ENCODE measurements around the gene RAB13. TPM values are rescaled to one million over a fixed set of nuclear protein-coding genes. Genes with fewer than 3 reads are reported as not detected.

RAB13 gene
- total RNA-seq, 1 experiment from 2014 or later, result 8.0 TPM

- no peak for DNase-seq (ENCODE audit: low spot score)
Observed at GRCh38 chr1:153957744-153958110, 28.4 kb downstream of the RAB13 start.

DNA sequence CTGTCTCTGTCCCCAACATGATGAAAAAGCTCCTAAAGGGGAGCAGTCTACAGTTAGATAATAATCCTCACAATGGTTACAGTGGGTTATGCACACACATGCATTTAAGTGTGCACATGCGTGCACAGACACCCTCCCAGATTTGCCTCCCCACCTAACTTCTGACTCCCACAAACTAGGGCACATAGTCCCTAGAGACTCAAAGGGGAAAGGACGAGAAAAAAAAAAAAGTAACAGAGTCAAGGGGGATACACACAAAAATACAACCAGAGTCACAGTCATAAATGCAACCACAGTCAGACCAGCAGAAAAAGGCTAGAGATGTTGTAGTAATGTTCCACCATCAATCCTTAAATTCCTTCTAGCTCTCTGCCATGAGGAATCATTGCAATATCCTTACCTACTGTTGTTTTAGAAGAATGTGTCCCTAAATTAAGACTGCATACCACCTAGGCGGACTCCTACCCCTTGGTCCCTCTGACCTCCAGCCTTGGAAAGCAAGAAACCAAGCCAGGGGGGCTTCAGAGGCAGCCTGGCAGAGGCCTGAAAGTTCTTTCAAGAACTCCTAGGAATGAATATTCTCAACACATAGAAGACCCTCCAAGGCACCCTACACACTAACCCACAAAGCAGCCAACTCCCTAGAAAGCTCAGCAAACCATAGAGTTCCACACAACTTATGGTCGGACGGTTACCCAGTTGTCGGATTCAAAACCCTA is 29.0 kb downstream of the RAB13 start:
- no peak for DNase-seq (ENCODE audit: low spot score)

DNA sequence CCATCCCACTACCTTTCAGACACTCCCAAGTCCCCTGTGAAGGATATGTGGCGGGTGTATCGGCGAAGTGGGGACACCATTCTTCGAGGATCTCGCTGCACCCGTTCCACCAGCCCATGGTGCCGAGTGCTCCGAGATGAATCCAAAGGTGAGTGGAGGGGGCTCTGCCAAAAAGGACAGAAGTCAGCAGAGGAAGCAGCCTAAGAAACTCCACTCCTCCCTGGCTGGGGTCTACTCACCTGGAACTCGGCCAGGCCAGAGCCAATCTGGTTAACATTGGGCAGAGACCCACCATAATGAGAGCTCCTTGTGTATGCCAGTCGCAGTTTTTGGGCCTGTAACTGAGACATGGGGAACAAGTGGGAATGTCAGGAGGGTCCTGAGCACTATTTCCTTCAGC is 31.3 kb downstream of the RAB13 start:
- DNase-seq (ENCODE audit: low spot score), result no peak

- DNase-seq (ENCODE audit: low spot score), result no peak
Observed at GRCh38 chr1:153953859-153954365, 32.2 kb downstream of the RAB13 start.

GRCh38 chr1:153951801-153952200 is 34.3 kb downstream of the RAB13 start:
- no peak for DNase-seq (ENCODE audit: low spot score)

DNA sequence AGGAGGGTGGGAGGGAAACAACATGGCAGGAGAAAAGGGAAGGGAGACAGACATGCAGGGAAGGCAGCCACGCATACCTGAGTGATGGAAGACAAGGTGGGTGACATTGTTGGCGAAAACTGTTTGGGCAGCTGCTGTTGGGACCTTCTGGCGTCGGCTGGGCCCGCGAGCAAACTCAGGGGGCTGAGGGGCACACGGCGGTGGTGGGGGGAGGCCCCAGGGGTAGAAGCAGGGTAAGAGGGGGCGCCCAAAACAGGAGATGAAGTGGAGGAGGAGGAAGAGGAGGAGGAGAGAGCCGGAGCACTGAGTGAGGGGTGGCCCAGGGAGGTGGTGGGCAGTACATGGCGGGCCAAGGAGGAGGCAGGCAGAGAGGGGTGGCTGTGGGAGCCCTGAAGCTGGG is 35.0 kb downstream of the RAB13 start:
- no peak for DNase-seq (ENCODE audit: low spot score)

- peak; percentile 85 for DNase-seq (ENCODE audit: low spot score)
Observed at GRCh38 chr1:153946622-153947241, 39.4 kb downstream of the RAB13 start, which contains the start of gene DENND4B. Gene DENND4B, minus strand, starts transcription at chr1:153946718. Its CDS starts 2,344 bp downstream, at chr1:153944374.

DNA sequence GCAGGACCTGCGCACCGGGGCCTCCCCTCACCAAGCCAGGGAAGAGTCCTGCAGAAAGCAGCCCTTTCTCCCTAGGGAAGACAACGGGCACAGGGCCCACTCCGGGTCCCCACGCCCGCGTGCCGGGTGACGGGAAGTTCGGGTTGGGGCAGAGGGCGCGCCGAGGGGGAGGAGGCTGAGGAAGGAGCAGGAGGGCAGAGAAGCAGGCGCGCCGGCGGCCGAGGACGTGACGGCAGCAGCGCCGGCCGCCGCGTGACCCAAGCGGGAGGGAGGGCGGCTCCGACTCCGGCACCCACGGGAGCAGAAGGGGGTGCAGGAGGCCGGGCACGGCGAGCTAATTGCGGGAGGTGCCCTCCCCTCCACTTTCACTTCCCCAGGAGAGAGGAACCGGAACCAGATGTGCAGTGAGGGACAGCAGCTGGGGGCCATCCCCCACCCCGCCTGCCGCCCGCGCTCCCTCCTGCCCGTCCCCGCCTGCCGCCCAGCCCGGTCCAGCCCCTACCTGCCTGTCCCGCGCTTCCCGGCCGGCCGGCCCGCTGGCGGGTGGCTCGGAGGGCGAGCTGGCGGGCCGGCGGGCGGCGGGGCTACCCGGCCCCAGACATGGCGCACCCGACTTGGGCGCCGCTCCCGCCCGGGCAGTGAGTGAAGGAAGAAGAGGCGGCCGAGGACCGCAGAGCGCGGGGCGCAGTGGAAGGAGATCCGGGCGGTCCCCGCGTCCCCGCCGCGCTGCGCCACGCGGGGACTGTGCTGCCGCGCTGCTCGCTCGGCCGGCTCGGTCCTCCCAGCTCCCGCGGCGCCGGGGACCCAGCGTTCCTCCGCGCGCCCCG is 40.1 kb downstream of the RAB13 start:
- peak; percentile 65 for DNase-seq (ENCODE audit: low spot score)

DNA sequence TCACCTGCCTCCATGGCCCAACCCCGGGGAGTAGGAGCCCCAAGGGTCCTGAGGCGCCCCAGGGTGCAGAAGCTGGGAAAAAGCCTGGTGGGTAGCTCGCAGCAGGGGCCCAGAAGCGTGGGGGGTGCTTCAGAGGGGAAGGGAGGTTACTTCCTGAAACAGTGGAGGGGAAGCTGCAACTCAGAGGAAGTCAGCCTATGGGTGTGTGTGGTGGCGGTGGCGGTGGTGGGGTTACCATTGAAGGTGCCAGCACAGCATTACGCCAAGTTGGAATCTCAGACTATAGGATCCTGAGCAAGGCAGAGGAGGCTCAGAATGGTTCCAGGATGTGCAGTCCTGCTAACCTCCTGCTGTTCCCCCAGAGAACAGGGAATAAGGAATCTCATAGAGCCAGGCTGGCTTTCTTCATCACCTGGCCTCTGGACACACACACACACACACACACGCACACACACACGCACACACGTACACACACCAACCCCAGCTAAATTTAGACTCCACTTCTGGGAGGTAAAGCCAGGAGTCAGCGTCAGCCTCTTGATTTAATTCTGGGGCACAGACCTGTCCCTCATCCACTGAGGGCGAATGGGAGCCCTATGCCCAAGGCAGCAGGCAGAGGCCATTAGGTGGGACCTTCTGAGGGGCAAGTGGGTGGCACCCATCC is 40.9 kb downstream of the RAB13 start:
- peak; percentile 41 for DNase-seq (ENCODE audit: low spot score)

- DNase-seq (ENCODE audit: low spot score), result no peak
Observed at GRCh38 chr1:153944827-153945117, 41.4 kb downstream of the RAB13 start.

DNA sequence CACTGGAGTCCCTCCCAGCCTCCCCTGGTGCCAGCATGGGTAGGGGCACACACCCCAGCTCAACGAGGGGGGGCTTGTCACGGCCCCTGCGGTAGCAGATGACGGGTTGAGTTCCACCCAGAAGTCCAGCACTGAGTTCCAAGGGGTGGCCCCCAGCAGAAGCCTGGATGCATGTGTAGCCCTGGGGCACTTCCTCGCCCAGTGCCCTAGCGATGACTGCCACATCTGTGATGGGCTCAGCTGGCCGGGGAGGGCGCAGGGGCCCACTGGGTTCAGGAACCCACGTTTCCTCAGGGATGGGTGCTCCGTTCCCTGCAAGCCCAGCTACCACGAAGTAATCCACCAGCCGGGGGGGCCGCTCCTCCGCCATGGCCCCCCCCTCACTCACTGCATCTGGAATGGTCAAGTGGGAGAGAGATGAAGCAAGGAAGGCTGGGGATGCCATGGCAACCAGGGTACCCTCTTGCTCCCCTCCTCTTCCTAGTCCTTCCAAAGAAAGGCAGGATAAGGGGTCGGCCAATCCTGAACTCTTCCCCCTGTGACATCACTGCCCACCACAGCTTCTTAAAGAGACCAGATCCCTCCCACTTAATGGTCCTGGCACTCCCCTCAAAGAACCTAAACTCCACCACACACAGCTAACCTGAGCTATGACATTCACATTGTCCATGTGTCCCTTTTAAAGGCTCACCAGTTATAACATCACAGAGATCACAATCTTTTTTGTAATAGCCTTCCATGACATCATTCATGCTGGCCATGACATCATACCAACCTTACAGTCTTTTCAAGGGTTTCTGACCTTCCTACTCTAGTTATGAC is 41.9 kb downstream of the RAB13 start:
- DNase-seq (ENCODE audit: low spot score), result no peak

DNA sequence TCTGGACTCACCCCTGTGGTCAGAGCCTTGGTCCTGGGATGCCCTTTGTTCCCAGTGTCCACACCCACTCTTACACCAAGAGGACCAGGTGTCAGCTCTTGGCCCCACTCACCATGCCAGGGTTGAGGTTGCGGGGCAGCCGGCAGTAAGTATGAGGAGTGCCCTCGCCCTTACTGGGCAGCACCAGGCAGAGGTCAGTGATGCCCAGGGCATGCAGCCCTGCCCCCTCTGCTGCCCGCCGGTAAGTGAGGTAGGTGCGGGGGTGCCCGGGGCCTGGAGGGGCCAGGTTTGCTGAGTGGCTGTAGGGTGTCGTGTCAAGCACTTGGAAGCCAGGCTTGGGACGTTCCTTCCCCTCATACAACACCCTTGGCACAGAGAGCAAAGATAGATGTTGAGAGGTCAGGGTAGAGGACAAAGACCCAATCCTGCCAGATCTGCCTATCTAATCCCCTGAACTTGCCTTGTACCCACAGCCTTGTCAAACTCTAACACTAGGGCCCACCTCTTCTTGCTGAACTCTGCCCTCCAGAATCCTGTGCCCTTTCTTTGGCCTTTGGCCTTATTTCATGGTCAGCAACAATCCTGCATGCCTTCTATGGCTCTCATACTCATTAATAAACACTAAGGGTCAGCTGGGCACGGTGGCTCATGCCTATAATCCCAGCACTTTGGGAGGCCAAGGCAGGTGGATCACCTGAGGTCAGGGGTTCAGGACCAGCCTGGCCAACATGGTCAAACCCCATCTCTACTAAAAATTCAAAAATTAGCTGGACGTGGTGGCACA is 43.2 kb downstream of the RAB13 start:
- DNase-seq (ENCODE audit: low spot score), result no peak

GRCh38 chr1:153941826-153942725 is 44.1 kb downstream of the RAB13 start:
- DNase-seq (ENCODE audit: low spot score), result no peak

DNA sequence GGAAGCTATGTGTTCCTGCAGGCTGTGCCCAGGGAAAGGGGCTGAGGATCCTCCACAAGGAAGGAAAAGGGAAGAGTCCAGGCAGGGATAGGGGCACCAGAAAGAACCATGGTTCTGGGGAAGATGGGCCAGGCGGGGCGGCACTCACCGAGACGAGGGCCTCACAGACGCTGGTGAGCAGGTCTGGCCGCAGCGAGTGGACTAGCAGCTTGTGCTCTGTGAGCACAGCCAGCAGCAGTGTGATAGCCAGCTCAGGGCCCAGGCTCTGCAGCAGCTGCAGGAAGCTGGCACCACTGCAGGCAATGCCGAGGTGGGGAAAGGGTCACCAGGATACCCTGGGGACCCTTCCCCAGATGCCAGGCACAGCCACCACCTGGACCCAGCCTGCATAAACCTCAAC is 45.4 kb downstream of the RAB13 start:
- DNase-seq (ENCODE audit: low spot score), result no peak

DNA sequence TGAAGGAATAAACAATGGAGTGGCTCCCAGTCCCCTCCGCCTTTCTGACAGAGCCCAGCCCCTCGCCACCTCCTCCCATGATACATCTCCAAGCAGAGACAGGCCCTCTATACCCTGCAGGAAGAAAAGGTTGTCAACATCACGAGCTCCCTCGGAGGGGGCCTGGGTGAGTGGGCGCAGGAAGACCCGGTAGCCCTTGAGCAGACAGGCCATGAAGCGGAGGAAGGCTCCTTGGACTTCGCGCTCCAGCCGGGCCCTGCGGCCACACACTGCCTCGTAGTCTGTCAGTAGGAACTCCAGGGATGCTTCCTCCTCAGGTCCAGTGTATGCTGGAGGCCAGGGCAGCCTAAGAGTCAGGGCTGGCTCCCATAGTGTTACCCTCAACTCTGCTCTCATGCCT is 46.7 kb downstream of the RAB13 start:
- no peak for DNase-seq (ENCODE audit: low spot score)

GRCh38 chr1:153938996-153939395 is 47.1 kb downstream of the RAB13 start:
- DNase-seq (ENCODE audit: low spot score), result no peak

DNA sequence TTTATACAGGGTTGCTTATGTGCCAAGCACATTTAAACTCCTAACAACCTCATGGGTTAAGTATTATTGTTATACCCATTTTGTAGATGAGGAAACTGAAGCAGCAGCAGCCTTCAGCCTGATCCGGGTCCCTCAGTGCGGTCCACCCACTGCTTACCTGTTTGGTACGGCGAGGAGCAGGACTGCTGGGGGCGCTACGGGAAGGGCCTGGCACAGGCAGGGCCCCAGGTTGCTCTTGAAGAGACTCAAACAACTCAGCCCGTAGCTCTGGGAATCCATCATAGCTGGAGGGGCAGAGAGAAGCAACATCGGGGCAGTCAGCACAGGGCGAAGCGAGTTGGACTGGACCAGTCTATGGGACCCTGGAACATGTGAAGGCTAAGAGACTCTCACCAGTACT is 48.8 kb downstream of the RAB13 start:
- no peak for DNase-seq (ENCODE audit: low spot score)

- DNase-seq (ENCODE audit: low spot score), result no peak
Observed at GRCh38 chr1:153936011-153936802, 49.9 kb downstream of the RAB13 start.

All from HT-29 (cell line).